Esophagus squamous epithelium (tissue), 5 donors: ENCODE results near the gene RAPGEF4. TPM values are rescaled to one million over a fixed set of nuclear protein-coding genes. Genes with fewer than 3 reads are reported as not detected.

ENCODE experiments used
- DNase-seq: peaks from one replicate; lab custom pipeline; 2025; lab: John Stamatoyannopoulos, UW
- H3K27ac ChIP-seq, 4 donors: fragments of 200-600 bp; sonication (generic); one replicate each; pipeline ENCODE4 v1.5.1; 2016 to 2019; ENCODE audit warnings: mild to moderate bottlenecking in 1 of 4
- H3K27me3 ChIP-seq, 4 donors: fragments of 200-600 bp; sonication (generic); 1 replicate in 3 of 4; 2 replicates in 1 of 4; pipeline versions ENCODE4 v1.5.1 to v1.6.0; 2017 to 2021; ENCODE audit warnings: antibody characterized with exemption in 1 of 4
- H3K36me3 ChIP-seq, 3 donors: fragments of 200-600 bp; sonication (generic); one replicate each; pipeline ENCODE4 v1.5.1; 2016 to 2019
- H3K4me1 ChIP-seq, 3 donors: fragments of 200-600 bp; sonication (generic); one replicate each; pipeline ENCODE4 v1.5.1; 2017 to 2019
- H3K4me3 ChIP-seq, 4 donors: fragments of 200-600 bp; sonication (generic); 1 replicate in 3 of 4; 2 replicates in 1 of 4; pipeline ENCODE4 v1.5.1; 2016 to 2019; ENCODE audit warnings: mild to moderate bottlenecking in 2 of 4, moderate library complexity in 1 of 4
- H3K9me3 ChIP-seq, 3 donors: fragments of 200-600 bp; sonication (generic); one replicate each; pipeline ENCODE4 v1.5.1; 2016 to 2019
- CTCF ChIP-seq, 6 experiments: fragments of 450-650 bp in 4 of 6; fragments of 200-600 bp in 2 of 6; sonication (generic) in 2 of 6; IDR thresholded peaks; one replicate each; pipeline ENCODE4 v1.5.1; 2016 to 2019; ENCODE audit warnings: antibody characterized with exemption in 6 of 6, mild to moderate bottlenecking in 4 of 6, moderate library complexity in 4 of 6
- POLR2A ChIP-seq, 4 donors: fragments of 450-650 bp; IDR thresholded peaks; one replicate each; pipeline ENCODE4 v1.6.1; 2017; ENCODE audit warnings: antibody characterized with exemption in 4 of 4, mild to moderate bottlenecking in 4 of 4, moderate library complexity in 3 of 4
- WGBS, 2 donors: methylation state at CpG; one replicate each; pipeline ENCODE4 v1.1.5; 2018; 5-methylcytosine and 5-hydroxymethylcytosine counted together
- intact Hi-C: fragments of 100-400 bp; cut with DNase I; formaldehyde crosslinking; loops from one replicate; pipeline ENCODE4 v1.15.0; 2022
- total RNA-seq, 4 donors: library from RNA; depleted of rRNA; stranded (reverse); fragments of >200 nt; gene quantifications; one replicate each; pipeline ENCODE4 v1.1.0, GENCODE V29; 2016
- donor health status: DM: yes; HTN: yes; CAD: no.

Gene RAPGEF4
- total RNA-seq, 4 donors from 2014 or later = 2.6 to 11.1 (median 2.9) TPM

- peak overlapping the region in 3 of 4 donors; percentile 32 to 70 (median 63) for H3K27ac ChIP-seq
- WGBS, 2 donors = 58 to 68% methylated on average over 6 to 7 of the region's 7 CpGs
- no peaks in the 10 kb centered on the region for H3K36me3 ChIP-seq
- TF ChIP-seq CTCF (IDR thresholded peaks at IDR 0.05) = no peak
- no peak for TF ChIP-seq POLR2A (IDR thresholded peaks at IDR 0.05)
- peaks cover 0 to 4% (median 0%) of the 10 kb centered on the region in 3 donors for H3K4me1 ChIP-seq
- no peak for DNase-seq
- intact Hi-C loops = no loop called here
- H3K4me3 ChIP-seq = peak overlapping the region in 2 of 4 donors; percentile 30 to 46
- H3K27me3 ChIP-seq = no peaks in the 10 kb centered on the region
- H3K9me3 ChIP-seq = no peaks in the 10 kb centered on the region
Measured at GRCh38 chr2:172821370-172822338, 86.0 kb downstream of the RAPGEF4 start.

- peak overlapping the region in 3 of 4 donors; percentile 14 to 46 (median 30) for H3K4me3 ChIP-seq
- no peak for DNase-seq
- WGBS, 2 donors = 79 to 87% methylated on average over 6 of the region's 6 CpGs
- peak overlapping the region in 3 of 4 donors; percentile 8 to 70 (median 63) for H3K27ac ChIP-seq
- no peaks in the 10 kb centered on the region for H3K27me3 ChIP-seq
- H3K9me3 ChIP-seq = no peaks in the 10 kb centered on the region
- H3K4me1 ChIP-seq = peaks cover 0 to 4% (median 0%) of the 10 kb centered on the region in 3 donors
- H3K36me3 ChIP-seq = no peaks in the 10 kb centered on the region
- TF ChIP-seq CTCF (IDR thresholded peaks at IDR 0.05) = no peak
- no peak for TF ChIP-seq POLR2A (IDR thresholded peaks at IDR 0.05)
- intact Hi-C loops = no loop called here
Measured at GRCh38 chr2:172822585-172822984, 86.9 kb downstream of the RAPGEF4 start.

GRCh38 chr2:172823261-172823850 lies 87.7 kb downstream of the RAPGEF4 start:
- 57 to 70% methylated on average over 6 to 7 of the region's 7 CpGs for WGBS, 2 donors
- H3K4me3 ChIP-seq = peak overlapping the region in 3 of 4 donors; percentile 14 to 46 (median 30)
- H3K4me1 ChIP-seq = peaks cover 0 to 4% (median 0%) of the 10 kb centered on the region in 3 donors
- H3K9me3 ChIP-seq = no peaks in the 10 kb centered on the region
- no peaks in the 10 kb centered on the region for H3K27me3 ChIP-seq
- intact Hi-C loops = no loop called here
- H3K36me3 ChIP-seq = no peaks in the 10 kb centered on the region
- no peak for TF ChIP-seq CTCF (IDR thresholded peaks at IDR 0.05)
- TF ChIP-seq POLR2A (IDR thresholded peaks at IDR 0.05) = no peak
- H3K27ac ChIP-seq = peak overlapping the region in 2 of 4 donors; percentile 63 to 70
- DNase-seq = no peak

GRCh38 chr2:172826522-172826921 lies 90.9 kb downstream of the RAPGEF4 start:
- Histone ChIP-seq H3K27ac (no peak overlapping the region), H3K4me1 (no peaks in the 10 kb centered on the region), H3K9me3 (no peaks in the 10 kb centered on the region), H3K27me3 (no peaks in the 10 kb centered on the region), H3K4me3 (no peak overlapping the region), H3K36me3 (no peaks in the 10 kb centered on the region)
- DNase-seq = no peak
- TF ChIP-seq CTCF (IDR thresholded peaks at IDR 0.05) (no peak), POLR2A (IDR thresholded peaks at IDR 0.05) (no peak)
- 68 to 70% methylated on average over 3 of the region's 3 CpGs for WGBS, 2 donors
- intact Hi-C loops = no loop called here

- intact Hi-C loops = no loop called here
- Histone ChIP-seq H3K4me3 (no peak overlapping the region), H3K9me3 (no peaks in the 10 kb centered on the region), H3K27me3 (no peaks in the 10 kb centered on the region), H3K36me3 (no peaks in the 10 kb centered on the region), H3K4me1 (no peaks in the 10 kb centered on the region), H3K27ac (no peak overlapping the region)
- WGBS, 2 donors = 80 to 86% methylated on average over 5 to 6 of the region's 7 CpGs
- TF ChIP-seq POLR2A (IDR thresholded peaks at IDR 0.05) = no peak
- no peak for TF ChIP-seq CTCF (IDR thresholded peaks at IDR 0.05)
- DNase-seq = no peak
Measured at GRCh38 chr2:172829229-172829628, 93.6 kb downstream of the RAPGEF4 start.
